PC-3 (cell line): ENCODE results near the gene TBCB. TPM values are rescaled to one million over a fixed set of nuclear protein-coding genes. Genes with fewer than 3 reads are reported as not detected.
A peak's percentile ranks its signal among the peaks of the same experiment; 100 is the strongest.
"Not testable (repeated sequence)": the region's sequence is repeated elsewhere in the genome, so short reads cannot be mapped to it uniquely, and the experiment has no call there.

Experiments used
- ATAC-seq: fragments of 200-7000 bp; cut with Tn5 transposase; 2 replicates; pipeline ENCODE4 v1.9.1; 2020; ENCODE audit warnings: mild to moderate bottlenecking, moderate library complexity
- BruUV-seq: library from RNA; stranded (reverse); fragments of 400-500 nt; replicated peaks from 2 replicates; lab custom pipeline; 2021; lab: Mats Ljungman, UMichigan
- CTCF ChIA-PET: fragments of 300-600 bp; sonication (Branson Sonifier 250); formaldehyde crosslinking; loops from one replicate; lab custom pipeline; 2022; ENCODE audit warnings: antibody characterized with exemption; lab: Charles Lee
- POLR2A ChIA-PET: fragments of 300-600 bp; sonication (Branson Sonifier 250); formaldehyde crosslinking; loops from one replicate; lab custom pipeline; 2022; ENCODE audit warnings: antibody characterized with exemption; ENCODE audit not compliant: unreplicated experiment; lab: Charles Lee
- DNase-seq: peaks from one replicate; pipeline ENCODE4 v3.0.0-alpha.2; 2015
- H2AFZ ChIP-seq: fragments of 300-600 bp; sonication (generic); 2 replicates; pipeline ENCODE4 v1.6.0; 2016; ENCODE audit warnings: antibody characterized with exemption, low read length
- H3F3A ChIP-seq: fragments of 300-600 bp; sonication (generic); one replicate; pipeline ENCODE4 v1.6.0; 2017; ENCODE audit warnings: antibody characterized with exemption, low read length, control low read depth, mild to moderate bottlenecking; ENCODE audit not compliant: unreplicated experiment
- H3K27ac ChIP-seq: fragments of 300-600 bp; sonication (generic); 2 replicates; pipeline ENCODE4 v1.5.1; 2016; ENCODE audit warnings: mild to moderate bottlenecking, low read length
- H3K27me3 ChIP-seq: fragments of 300-600 bp; sonication (generic); 2 replicates; pipeline ENCODE4 v1.6.1; 2016; ENCODE audit warnings: low read length, mixed read lengths
- H3K36me3 ChIP-seq: fragments of 300-600 bp; sonication (generic); 2 replicates; pipeline ENCODE4 v1.6.1; 2016; ENCODE audit warnings: low read depth, mixed run types, low read length, mixed read lengths
- H3K4me1 ChIP-seq: fragments of 300-600 bp; sonication (generic); 2 replicates; pipeline ENCODE4 v1.5.1; 2016; ENCODE audit warnings: low read length; ENCODE audit not compliant: insufficient read depth
- H3K4me2 ChIP-seq: fragments of 300-600 bp; sonication (generic); 2 replicates; pipeline ENCODE4 v1.6.0; 2016; ENCODE audit warnings: low read length
- H3K4me3 ChIP-seq: fragments of 300-600 bp; sonication (generic); 2 replicates; pipeline ENCODE4 v1.5.1; 2016; ENCODE audit warnings: mild to moderate bottlenecking, low read length, mixed read lengths
- H3K79me2 ChIP-seq: fragments of 300-600 bp; sonication (generic); 2 replicates; pipeline ENCODE4 v1.6.1; 2017; ENCODE audit warnings: low read length, mixed read lengths
- H3K9ac ChIP-seq: fragments of 300-600 bp; sonication (generic); 2 replicates; pipeline ENCODE4 v1.6.0; 2016; ENCODE audit warnings: mild to moderate bottlenecking, low read length
- H3K9me2 ChIP-seq: fragments of 300-600 bp; sonication (generic); replicated peaks from 2 replicates; pipeline ENCODE4 v1.6.1; 2016; ENCODE audit warnings: mixed run types, low read length, mixed read lengths
- H3K9me3 ChIP-seq: fragments of 300-600 bp; sonication (generic); 2 replicates; pipeline ENCODE4 v1.6.1; 2016; ENCODE audit warnings: low read length, mixed read lengths
- H4K20me1 ChIP-seq: fragments of 300-600 bp; sonication (generic); 2 replicates; pipeline ENCODE4 v1.6.1; 2016; ENCODE audit warnings: low read length, mixed read lengths
- EZH2 ChIP-seq: fragments of 300-600 bp; sonication (generic); IDR thresholded peaks from one replicate; pipeline ENCODE4 v1.6.1; 2017; ENCODE audit warnings: antibody characterized with exemption, mild to moderate bottlenecking, low read length; ENCODE audit not compliant: unreplicated experiment
- EZH2phosphoT487 ChIP-seq: fragments of 300-600 bp; sonication (generic); IDR thresholded peaks from 2 replicates; pipeline ENCODE4 v1.6.1; 2018; ENCODE audit warnings: mild to moderate bottlenecking, antibody characterized with exemption, low read length, borderline replicate concordance
- intact Hi-C: fragments of 100-400 bp; cut with micrococcal nuclease; formaldehyde crosslinking; loops from 2 replicates; pipeline ENCODE4 v1.9.0; 2023
- total RNA-seq: library from RNA; depleted of rRNA; stranded (reverse); fragments of >200 nt; gene quantifications from 2 replicates; pipeline ENCODE4 v1.2.3, GENCODE V29; 2014
- TF ChIP-seq, protein P1 (sequence below): fragments of 300-600 bp; sonication (generic); conservative IDR thresholded peaks from 2 replicates; pipeline ENCODE4 v1.5.1; 2017; ENCODE audit warnings: antibody characterized with exemption, low read depth, mild to moderate bottlenecking, low read length

TBCB gene
- total RNA-seq, 1 experiment from 2014 or later = 260 TPM

DNA sequence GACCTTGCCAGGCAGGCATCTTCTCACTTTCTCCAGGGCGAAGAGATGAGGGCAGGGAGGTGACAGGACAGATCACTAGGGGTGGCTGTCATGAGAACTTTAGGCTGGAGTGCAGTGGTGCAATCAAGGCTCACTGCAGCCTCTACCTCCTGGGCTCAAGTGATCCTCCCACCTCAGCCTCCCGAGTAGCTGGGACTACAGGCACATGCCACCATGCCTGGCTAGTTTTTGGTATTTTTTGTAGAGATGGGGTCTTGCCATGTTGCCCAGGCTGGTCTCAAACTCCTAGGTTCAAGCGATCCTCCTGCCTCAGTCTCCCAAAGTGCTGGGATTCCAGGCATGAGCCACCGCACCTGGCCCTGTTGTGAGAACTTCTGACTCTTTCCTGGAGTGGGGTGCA lies 19.6 kb downstream of the TBCB start:
- POLR2A ChIA-PET, H3K9ac ChIP-seq, H3K9me2 ChIP-seq, ATAC-seq, H2AFZ ChIP-seq, CTCF ChIA-PET, H3K4me3 ChIP-seq, H3K9me3 ChIP-seq, intact Hi-C loops, H3F3A ChIP-seq, H4K20me1 ChIP-seq, DNase-seq, H3K4me2 ChIP-seq, H3K27me3 ChIP-seq, H3K79me2 ChIP-seq, H3K27ac ChIP-seq, BruUV-seq, H3K36me3 ChIP-seq: not testable (repeated sequence)
- peaks cover 39% of the 10 kb centered on the region for H3K4me1 ChIP-seq

DNA sequence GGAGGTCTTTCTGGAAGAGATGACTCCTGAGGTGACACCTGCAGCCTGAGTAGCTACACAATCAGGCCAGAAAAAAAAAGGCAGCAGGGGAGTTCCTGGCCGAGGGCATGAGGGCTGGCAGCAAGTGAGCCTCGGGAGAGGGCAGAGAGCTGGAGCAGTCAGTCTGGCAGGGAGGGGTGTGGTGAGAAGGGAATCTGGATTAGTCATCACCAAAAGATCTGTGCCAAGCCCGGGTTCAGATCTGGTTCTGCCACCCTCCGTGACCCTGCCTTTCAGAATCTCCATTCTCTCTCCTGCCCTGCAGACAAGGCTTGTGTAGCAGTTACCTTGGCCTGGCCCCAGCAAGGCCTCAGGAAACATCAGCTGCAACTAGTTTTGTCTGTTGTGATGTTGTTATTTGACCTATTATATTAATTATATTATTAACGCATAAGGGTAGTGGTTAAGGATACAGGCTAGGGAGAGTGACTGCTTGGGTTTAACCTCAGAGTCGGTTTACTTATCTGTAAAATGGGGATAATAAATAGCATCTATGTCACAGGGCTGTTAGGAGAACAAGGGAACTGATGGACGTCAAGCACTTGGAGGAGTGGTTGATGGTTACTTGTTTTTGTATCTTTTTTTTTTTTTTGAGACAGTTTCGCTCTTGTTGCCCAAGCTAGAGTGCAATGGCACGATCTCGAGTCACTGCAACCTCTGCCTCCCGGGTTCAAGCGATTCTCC lies 21.9 kb downstream of the TBCB start:
- intact Hi-C loops = no loop called here
- Histone ChIP-seq H4K20me1 (peaks cover 7% of the 10 kb centered on the region; the same call in 1 of the 2 replicates), H3K4me1 (peaks cover 39% of the 10 kb centered on the region), H3K9me2 (no peaks in the 10 kb centered on the region), H3F3A (no peaks in the 10 kb centered on the region), H3K4me3 (peak overlapping the region; percentile 48), H3K9me3 (no peaks in the 10 kb centered on the region), H3K27ac (peak overlapping the region; percentile 91), H2AFZ (peak overlapping the region; percentile 49; the same call in 1 of the 2 replicates), H3K79me2 (peaks cover 24% of the 10 kb centered on the region), H3K36me3 (no peaks in the 10 kb centered on the region), H3K9ac (peak overlapping the region; percentile 46; the same call in 1 of the 2 replicates), H3K4me2 (peak overlapping the region; percentile 73), H3K27me3 (no peaks in the 10 kb centered on the region)
- TF ChIP-seq EZH2 = no peak
- TF ChIP-seq, protein P1, sequence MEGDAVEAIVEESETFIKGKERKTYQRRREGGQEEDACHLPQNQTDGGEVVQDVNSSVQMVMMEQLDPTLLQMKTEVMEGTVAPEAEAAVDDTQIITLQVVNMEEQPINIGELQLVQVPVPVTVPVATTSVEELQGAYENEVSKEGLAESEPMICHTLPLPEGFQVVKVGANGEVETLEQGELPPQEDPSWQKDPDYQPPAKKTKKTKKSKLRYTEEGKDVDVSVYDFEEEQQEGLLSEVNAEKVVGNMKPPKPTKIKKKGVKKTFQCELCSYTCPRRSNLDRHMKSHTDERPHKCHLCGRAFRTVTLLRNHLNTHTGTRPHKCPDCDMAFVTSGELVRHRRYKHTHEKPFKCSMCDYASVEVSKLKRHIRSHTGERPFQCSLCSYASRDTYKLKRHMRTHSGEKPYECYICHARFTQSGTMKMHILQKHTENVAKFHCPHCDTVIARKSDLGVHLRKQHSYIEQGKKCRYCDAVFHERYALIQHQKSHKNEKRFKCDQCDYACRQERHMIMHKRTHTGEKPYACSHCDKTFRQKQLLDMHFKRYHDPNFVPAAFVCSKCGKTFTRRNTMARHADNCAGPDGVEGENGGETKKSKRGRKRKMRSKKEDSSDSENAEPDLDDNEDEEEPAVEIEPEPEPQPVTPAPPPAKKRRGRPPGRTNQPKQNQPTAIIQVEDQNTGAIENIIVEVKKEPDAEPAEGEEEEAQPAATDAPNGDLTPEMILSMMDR = no peak
- TF ChIP-seq EZH2phosphoT487 = no peak
- BruUV-seq = no TSS peak
- DNase-seq (peak; percentile 91), ATAC-seq (peak; percentile 34)
- CTCF ChIA-PET = interaction anchor here (1.0 kb wide), 1 partner anchor 9 kb away, joined by 3 read pairs; no protein-coding TSS in a partner anchor
- POLR2A ChIA-PET = interaction anchor here (0.6 kb wide), 2 partner anchors 77 to 397 kb away, joined by 3 to 4 read pairs; partner anchors contain the start of gene ZNF565

DNA sequence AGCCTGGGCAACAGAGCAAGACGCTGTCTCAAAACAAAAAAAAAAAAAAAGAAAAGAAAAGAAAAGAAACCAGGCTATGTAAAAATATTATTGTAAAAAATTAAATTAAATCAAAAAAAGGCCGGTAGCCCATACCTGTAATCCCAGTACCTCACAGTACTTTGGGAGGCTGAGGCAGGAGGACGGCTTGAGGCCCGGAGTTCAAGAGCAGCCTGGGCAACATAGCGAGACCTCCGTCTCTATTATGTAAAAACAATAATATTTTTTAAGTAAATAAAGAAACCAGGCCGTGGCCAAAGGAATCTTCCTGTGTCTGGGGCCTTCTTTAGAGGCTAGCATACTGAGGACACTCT lies 23.8 kb downstream of the TBCB start:
- Histone ChIP-seq H2AFZ (peak overlapping the region; percentile 92), H3K4me2 (peak overlapping the region; percentile 94), H3K27ac (peak overlapping the region; percentile 99), H3K9ac (peak overlapping the region; percentile 100), H4K20me1 (peaks cover 7% of the 10 kb centered on the region; the same call in 1 of the 2 replicates), H3K36me3 (peaks cover 7% of the 10 kb centered on the region), H3K4me3 (peak overlapping the region; percentile 94), H3K4me1 (peaks cover 34% of the 10 kb centered on the region), H3K79me2 (peaks cover 34% of the 10 kb centered on the region), H3K9me2 (no peaks in the 10 kb centered on the region), H3F3A (no peaks in the 10 kb centered on the region), H3K27me3 (no peaks in the 10 kb centered on the region), H3K9me3 (no peaks in the 10 kb centered on the region)
- ChIA-PET POLR2A (interaction anchor here (0.6 to 0.8 kb wide), 2 partner anchors 11 to 12 kb away, joined by 3 to 5 read pairs; no protein-coding TSS in a partner anchor), CTCF (no interaction called here)
- intact Hi-C loops = no loop called here
- TF ChIP-seq EZH2 = no peak
- TF ChIP-seq, protein P1 = no peak
- no peak for TF ChIP-seq EZH2phosphoT487
- ATAC-seq (no peak), DNase-seq (no peak)
- no TSS peak for BruUV-seq
